NT2/D1 (cell line): Measurements from ENCODE around the gene ATG9B.

ENCODE experiments used
- DNase-seq: peaks from one replicate; pipeline ENCODE4 v3.0.0-alpha.2; 2011; ENCODE audit warnings: low read depth, low spot score
- H3K27me3 ChIP-seq: 2 replicates; pipeline ENCODE4 v1.6.0; 2011; ENCODE audit warnings: mild to moderate bottlenecking; ENCODE audit not compliant: insufficient read length, insufficient read depth
- H3K36me3 ChIP-seq: 2 replicates; pipeline ENCODE4 v1.6.1; 2011; ENCODE audit warnings: mild to moderate bottlenecking, low read length, mixed read lengths; ENCODE audit not compliant: insufficient read depth, insufficient read length
- H3K4me1 ChIP-seq: 2 replicates; pipeline ENCODE4 v1.5.1; 2011; ENCODE audit not compliant: insufficient read depth, insufficient read length
- H3K4me3 ChIP-seq: 2 replicates; pipeline ENCODE4 v1.5.1; 2011; ENCODE audit warnings: low read depth; ENCODE audit not compliant: insufficient read length
- H3K9ac ChIP-seq: 2 replicates; pipeline ENCODE4 v1.6.0; 2011; ENCODE audit warnings: low read depth; ENCODE audit not compliant: insufficient read length
- H3K9me3 ChIP-seq: 2 replicates; pipeline ENCODE4 v1.5.1; 2011; ENCODE audit warnings: mild to moderate bottlenecking, low read length; ENCODE audit not compliant: insufficient read depth
- SUZ12 ChIP-seq: IDR thresholded peaks from 2 replicates; pipeline ENCODE4 v1.6.1; 2011; ENCODE audit not compliant: insufficient read length, insufficient read depth; ENCODE audit errors: extremely low read depth
- YY1 ChIP-seq: IDR thresholded peaks from 2 replicates; pipeline ENCODE4 v1.6.1; 2011; ENCODE audit not compliant: insufficient read length, insufficient read depth
- ZNF274 ChIP-seq: IDR thresholded peaks from 2 replicates; pipeline ENCODE4 v1.6.1; 2011; ENCODE audit warnings: mild to moderate bottlenecking, low read depth, low read length

The ATG9B gene

GRCh38 chr7:150992833-150993302 lies 31.4 kb downstream of the ATG9B start:
- H3K9me3 ChIP-seq: peaks cover 21% of the 10 kb centered on the region; the same call in 1 of the 2 replicates
- peaks cover 5% of the 10 kb centered on the region for H3K4me1 ChIP-seq
- H3K9ac ChIP-seq: no peak overlapping the region
- TF ChIP-seq SUZ12: no peak
- no peak for TF ChIP-seq ZNF274
- no peak for TF ChIP-seq YY1
- H3K4me3 ChIP-seq: no peak overlapping the region
- H3K36me3 ChIP-seq: no peaks in the 10 kb centered on the region
- no peaks in the 10 kb centered on the region for H3K27me3 ChIP-seq
- no peak for DNase-seq

GRCh38 chr7:150992051-150992640 lies 32.1 kb downstream of the ATG9B start:
- Histone ChIP-seq H3K4me3 (no peak overlapping the region), H3K36me3 (no peaks in the 10 kb centered on the region), H3K4me1 (peaks cover 5% of the 10 kb centered on the region), H3K9ac (no peak overlapping the region), H3K27me3 (no peaks in the 10 kb centered on the region), H3K9me3 (peaks cover 21% of the 10 kb centered on the region; the same call in 1 of the 2 replicates)
- TF ChIP-seq ZNF274: no peak
- TF ChIP-seq YY1: no peak
- no peak for TF ChIP-seq SUZ12
- DNase-seq: no peak

GRCh38 chr7:150990416-150991186 lies 33.7 kb downstream of the ATG9B start, which contains the start of gene NOS3:
Gene NOS3 (plus strand): TSS chr7:150991017. CDS start chr7:150993804, 2,787 bp downstream.
- Histone ChIP-seq H3K9ac (no peak within 1 kb of the TSS), H3K36me3 (no peaks in the 10 kb centered on the region), H3K9me3 (peaks cover 21% of the 10 kb centered on the region; the same call in 1 of the 2 replicates), H3K4me1 (peaks cover 9% of the 10 kb centered on the region), H3K27me3 (no peaks in the 10 kb centered on the region), H3K4me3 (no peak within 1 kb of the TSS)
- TF ChIP-seq SUZ12 (no peak), ZNF274 (no peak), YY1 (no peak)
- DNase-seq: no peak

GRCh38 chr7:150989456-150989855 lies 34.8 kb downstream of the ATG9B start:
- no peak for DNase-seq
- Histone ChIP-seq H3K9me3 (peaks cover 21% of the 10 kb centered on the region; the same call in 1 of the 2 replicates), H3K9ac (no peak overlapping the region), H3K4me3 (no peak overlapping the region), H3K27me3 (peaks cover 6% of the 10 kb centered on the region), H3K4me1 (peaks cover 9% of the 10 kb centered on the region), H3K36me3 (no peaks in the 10 kb centered on the region)
- TF ChIP-seq ZNF274: no peak
- no peak for TF ChIP-seq SUZ12
- TF ChIP-seq YY1: no peak

GRCh38 chr7:150988230-150989226 lies 35.8 kb downstream of the ATG9B start:
- H3K27me3 ChIP-seq: peaks cover 10% of the 10 kb centered on the region
- TF ChIP-seq YY1 (no peak), SUZ12 (no peak), ZNF274 (no peak)
- H3K36me3 ChIP-seq: no peaks in the 10 kb centered on the region
- DNase-seq: no peak
- no peak overlapping the region for H3K4me3 ChIP-seq
- H3K9ac ChIP-seq: peak overlapping the region; percentile 28
- peaks cover 7% of the 10 kb centered on the region for H3K4me1 ChIP-seq
- H3K9me3 ChIP-seq: peaks cover 21% of the 10 kb centered on the region; the same call in 1 of the 2 replicates

- DNase-seq: no peak
- Histone ChIP-seq H3K4me1 (peaks cover 4% of the 10 kb centered on the region), H3K4me3 (no peak overlapping the region), H3K36me3 (no peaks in the 10 kb centered on the region), H3K9me3 (peaks cover 20% of the 10 kb centered on the region; the same call in 1 of the 2 replicates), H3K9ac (no peak overlapping the region), H3K27me3 (peaks cover 26% of the 10 kb centered on the region)
- no peak for TF ChIP-seq SUZ12
- TF ChIP-seq ZNF274: no peak
- no peak for TF ChIP-seq YY1
These were observed 37.7 kb downstream of the ATG9B start for GRCh38 chr7:150986556-150986955.
